Stimulated activated effector memory CD8-positive, alpha-beta T cell treated with anti-CD3 and anti-CD28 coated beads, Interleukin-12 subunit alpha, Interleukin-12 subunit beta, amount 100 ng/mL, for 72 hours (primary cell): ENCODE data around the gene TPBGL.

Experiments
- ATAC-seq: fragments of 150-1000 bp; cut with Tn5 transposase; 2 replicates; pipeline ENCODE4 v1.10.0; 2021
- DNase-seq, 2 donors: peaks; one replicate each; pipeline ENCODE4 v3.0.0; 2021 to 2022; ENCODE audit warnings: low spot score in 2 of 2
- H3K27ac Mint-ChIP-seq: one replicate; pipeline ENCODE4 v1.8.0; 2022; ENCODE audit warnings: mild to moderate bottlenecking, mixed read lengths
- H3K36me3 Mint-ChIP-seq: one replicate; pipeline ENCODE4 v1.8.0; 2022; ENCODE audit warnings: mild to moderate bottlenecking, mixed read lengths
- H3K4me1 Mint-ChIP-seq: one replicate; pipeline ENCODE4 v1.8.0; 2022; ENCODE audit warnings: mixed read lengths
- H3K4me3 Mint-ChIP-seq: one replicate; pipeline ENCODE4 v1.8.0; 2022; ENCODE audit warnings: mild to moderate bottlenecking, mixed read lengths
- H3K9me3 Mint-ChIP-seq: one replicate; pipeline ENCODE4 v1.8.0; 2022; ENCODE audit warnings: mixed read lengths

TPBGL gene

DNA sequence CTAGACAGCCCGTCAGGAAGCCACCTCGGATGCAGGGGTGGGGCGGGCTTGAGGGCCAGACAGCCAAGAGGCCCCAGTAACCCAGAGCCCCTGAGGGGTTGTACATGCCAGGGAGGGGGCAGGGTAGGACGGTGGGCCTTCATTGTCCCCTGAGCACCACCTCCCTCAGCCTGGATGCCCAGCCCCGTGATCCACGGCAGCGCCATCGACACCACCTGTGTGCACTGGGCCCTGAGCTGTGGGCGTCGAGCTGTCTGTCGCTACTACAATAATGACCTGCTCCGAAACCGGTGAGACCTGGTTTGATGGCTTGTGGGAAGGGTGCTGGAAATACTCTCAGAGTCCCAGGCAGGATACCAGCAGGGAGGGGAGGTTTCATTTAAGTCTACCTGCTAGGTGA lies 37.4 kb upstream of the TPBGL start:
- ATAC-seq = no peak
- Mint-ChIP-seq H3K9me3 (no peaks in the 10 kb centered on the region), H3K36me3 (no peaks in the 10 kb centered on the region), H3K4me3 (no peak overlapping the region), H3K27ac (no peak overlapping the region), H3K4me1 (no peaks in the 10 kb centered on the region)
- no peak for DNase-seq

DNA sequence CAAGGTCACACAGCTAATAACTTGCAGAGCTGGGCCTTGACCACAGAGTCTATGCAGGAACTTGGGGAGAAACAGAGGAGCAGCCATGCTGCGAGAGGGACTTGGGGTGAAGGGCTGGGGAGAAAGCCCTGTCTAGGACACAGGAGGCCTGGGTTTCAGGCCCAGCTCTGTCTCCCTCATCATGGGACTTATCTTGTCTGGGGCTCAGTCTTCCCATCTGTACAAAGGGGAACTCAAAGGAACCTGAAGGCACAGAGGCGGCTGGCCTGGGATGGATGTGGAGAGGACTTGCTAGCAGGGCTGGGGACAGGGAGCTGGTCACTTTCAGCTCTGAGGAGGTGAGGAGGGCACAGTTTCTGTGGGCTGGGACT lies 36.9 kb upstream of the TPBGL start:
- ATAC-seq (no peak), DNase-seq (no peak)
- H3K36me3 Mint-ChIP-seq = no peaks in the 10 kb centered on the region
- H3K9me3 Mint-ChIP-seq = no peaks in the 10 kb centered on the region
- H3K27ac Mint-ChIP-seq = no peak overlapping the region
- no peaks in the 10 kb centered on the region for H3K4me1 Mint-ChIP-seq
- H3K4me3 Mint-ChIP-seq = no peak overlapping the region

DNA sequence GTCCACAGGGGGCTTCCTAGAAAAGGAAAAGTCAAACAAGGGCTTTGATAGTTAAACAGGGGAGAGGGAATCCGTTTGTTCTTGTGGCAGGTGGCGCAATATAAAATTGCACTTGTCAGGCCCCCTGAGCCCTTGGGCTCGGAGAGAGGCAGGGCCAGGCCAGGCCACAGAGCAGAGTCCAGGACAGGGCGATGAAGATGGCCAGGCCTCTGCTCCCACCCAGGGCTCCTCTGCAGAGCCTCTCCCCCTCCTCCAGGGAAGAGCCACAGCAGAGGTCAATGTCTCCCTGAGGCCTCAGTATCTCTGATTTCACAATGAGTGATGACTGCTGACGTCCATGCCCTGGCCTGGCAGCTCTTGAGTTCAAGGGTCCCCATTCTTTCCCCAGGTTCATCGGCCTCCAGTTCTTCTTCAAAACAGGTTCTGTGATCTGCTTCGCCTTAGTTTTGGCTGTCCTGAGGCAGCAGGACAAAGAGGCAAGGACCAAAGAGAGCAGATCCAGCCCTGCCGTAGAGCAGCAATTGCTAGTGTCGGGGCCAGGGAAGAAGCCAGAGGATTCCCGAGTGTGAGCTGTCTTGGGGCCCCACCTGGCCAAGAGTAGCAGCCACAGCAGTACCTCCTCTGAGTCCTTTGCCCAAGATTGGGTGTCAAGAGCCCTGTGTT lies 36.4 kb upstream of the TPBGL start:
- H3K36me3 Mint-ChIP-seq = no peaks in the 10 kb centered on the region
- H3K4me1 Mint-ChIP-seq = no peaks in the 10 kb centered on the region
- no peak overlapping the region for H3K4me3 Mint-ChIP-seq
- H3K9me3 Mint-ChIP-seq = no peaks in the 10 kb centered on the region
- no peak for ATAC-seq
- DNase-seq = no peak
- H3K27ac Mint-ChIP-seq = no peak overlapping the region

DNA sequence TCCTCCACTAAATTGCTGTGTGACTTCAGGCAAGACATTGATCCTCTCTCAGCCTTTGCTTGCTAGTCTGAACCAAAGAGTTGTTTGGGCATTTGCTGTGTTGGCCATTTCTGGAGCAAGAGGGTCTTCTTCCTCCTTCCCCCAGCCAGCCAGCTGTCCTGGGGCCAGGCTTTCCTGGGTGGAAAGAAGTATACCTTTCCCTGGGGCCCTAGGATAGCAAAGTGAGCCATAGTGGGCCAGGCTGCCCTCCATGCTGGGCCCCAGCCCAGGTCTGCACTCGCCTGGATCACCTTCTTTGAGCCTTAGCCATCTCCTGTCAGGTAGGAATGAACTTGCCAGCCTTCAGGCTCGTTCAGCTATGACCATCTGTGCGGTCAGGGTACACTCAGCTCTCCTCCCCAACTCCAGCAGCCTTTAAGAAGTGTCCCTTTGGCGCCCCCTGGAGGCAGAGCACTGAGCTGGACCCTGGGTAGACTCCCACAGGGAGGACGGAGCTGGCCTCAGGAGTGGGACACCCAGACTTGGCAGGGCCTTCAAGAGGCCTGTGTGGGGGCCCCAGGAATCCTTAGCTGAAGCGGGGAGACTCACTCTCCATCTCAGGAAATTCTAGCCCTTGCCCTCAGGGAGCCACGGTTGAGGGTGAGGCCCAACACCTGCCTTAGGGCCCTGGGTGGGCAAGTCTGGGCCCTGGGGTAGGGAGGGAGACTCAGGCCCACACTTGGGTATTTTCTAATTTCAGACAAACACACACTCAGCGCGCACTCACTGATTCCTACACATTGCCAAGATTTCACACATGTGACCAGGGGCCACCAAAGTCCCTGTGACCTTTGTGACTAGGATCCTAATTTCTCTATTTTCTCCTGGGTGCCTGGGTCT lies 35.6 kb upstream of the TPBGL start:
- Mint-ChIP-seq H3K9me3 (no peaks in the 10 kb centered on the region), H3K27ac (no peak overlapping the region), H3K4me1 (no peaks in the 10 kb centered on the region), H3K4me3 (no peak overlapping the region), H3K36me3 (no peaks in the 10 kb centered on the region)
- DNase-seq (peak; percentile 88 to 94), ATAC-seq (peak; percentile 95)

DNA sequence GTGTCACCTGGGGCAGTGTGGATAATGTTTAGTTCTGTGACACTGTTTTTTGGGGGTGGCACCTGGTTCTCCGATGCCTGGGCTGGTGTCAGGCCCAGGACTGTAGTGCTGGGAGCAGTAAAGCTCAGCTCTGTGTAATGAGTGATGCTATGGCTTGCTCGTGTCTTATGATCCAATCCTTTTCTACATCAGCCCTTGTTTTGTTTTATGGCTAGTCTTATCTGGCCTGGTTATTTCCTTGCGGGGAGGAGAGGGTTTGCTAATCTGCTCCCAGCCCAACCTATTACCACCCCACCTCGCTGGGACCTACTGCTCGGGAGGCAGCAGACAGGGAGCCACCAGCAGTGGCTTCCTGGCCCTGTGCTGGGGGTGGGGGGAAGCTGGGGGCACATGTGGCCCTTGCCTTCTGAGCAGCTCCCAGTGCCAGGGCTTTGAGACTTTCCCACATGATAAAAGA lies 35.0 kb upstream of the TPBGL start:
- H3K9me3 Mint-ChIP-seq = no peaks in the 10 kb centered on the region

DNA sequence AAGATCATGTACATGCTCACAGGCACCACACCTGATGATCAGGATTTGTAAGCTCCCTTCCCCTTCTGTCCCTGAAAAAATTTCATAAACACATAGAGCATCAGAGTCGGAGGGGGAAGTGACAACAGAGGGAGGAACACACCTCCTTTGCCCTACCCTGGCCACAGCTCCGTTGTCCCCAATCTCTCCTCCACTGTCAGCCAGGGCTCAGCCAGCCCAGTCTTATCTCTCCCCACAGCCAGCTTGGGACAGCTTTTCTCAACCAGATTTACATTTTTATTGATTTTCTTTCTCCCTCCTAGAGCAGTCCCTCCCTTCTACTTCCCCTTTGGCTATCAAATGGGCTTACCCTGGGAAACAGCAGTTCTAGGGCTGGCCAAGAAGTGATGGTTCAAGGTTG lies 32.1 kb upstream of the TPBGL start:
- Mint-ChIP-seq H3K27ac (no peak overlapping the region), H3K4me3 (no peak overlapping the region), H3K4me1 (no peaks in the 10 kb centered on the region), H3K9me3 (no peaks in the 10 kb centered on the region), H3K36me3 (no peaks in the 10 kb centered on the region)
- ATAC-seq (no peak), DNase-seq (no peak)

More for the DNA sequence above, 35.0 kb upstream of the TPBGL start:
- no peak for ATAC-seq
- H3K4me3 Mint-ChIP-seq = no peak overlapping the region
- H3K36me3 Mint-ChIP-seq = no peaks in the 10 kb centered on the region
- no peak overlapping the region for H3K27ac Mint-ChIP-seq
- no peak for DNase-seq
- H3K4me1 Mint-ChIP-seq = no peaks in the 10 kb centered on the region

DNA sequence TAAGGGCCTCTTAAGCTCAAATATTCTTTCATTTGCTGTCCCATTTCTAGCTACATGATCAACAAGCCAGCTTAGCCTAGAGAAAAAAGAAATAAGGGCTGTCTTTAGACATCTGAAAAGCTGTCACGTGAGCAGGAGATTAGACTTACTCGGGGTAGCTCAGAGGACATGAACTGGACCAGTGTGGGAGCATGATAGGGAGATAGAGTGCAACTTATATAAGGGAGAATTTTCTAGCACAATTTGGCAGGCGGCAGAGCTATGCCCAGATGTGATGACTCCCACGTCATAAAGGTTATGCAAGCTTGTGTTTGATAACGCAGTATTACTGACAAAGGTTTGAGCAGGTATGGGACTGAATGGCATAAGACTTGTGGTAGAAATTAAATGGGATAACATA lies 28.2 kb upstream of the TPBGL start:
- Mint-ChIP-seq H3K9me3 (no peaks in the 10 kb centered on the region), H3K4me3 (no peak overlapping the region), H3K27ac (no peak overlapping the region), H3K4me1 (no peaks in the 10 kb centered on the region), H3K36me3 (no peaks in the 10 kb centered on the region)
- ATAC-seq (no peak), DNase-seq (no peak)

DNA sequence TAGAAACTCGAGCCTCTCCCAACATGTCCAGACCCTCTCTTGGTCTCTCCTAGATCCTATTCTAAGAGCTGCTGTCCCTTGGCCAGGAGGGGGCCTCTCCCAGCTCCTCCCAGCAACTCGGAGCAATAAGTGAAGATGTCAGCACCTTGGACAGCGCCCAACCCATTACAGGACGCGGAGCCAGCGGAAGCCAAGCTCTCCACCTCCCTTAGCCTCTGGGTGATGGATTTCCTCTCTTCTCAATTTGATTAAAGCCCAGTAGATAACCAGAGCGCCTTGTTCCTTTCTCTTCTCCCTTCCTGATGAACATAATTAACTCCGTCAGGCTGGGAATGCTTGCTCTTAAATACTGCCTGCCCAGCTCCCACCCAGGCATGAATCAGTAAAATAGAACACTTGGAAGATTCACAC lies 26.2 kb upstream of the TPBGL start:
- ATAC-seq = peak; percentile 66
- H3K4me1 Mint-ChIP-seq = no peaks in the 10 kb centered on the region
- H3K9me3 Mint-ChIP-seq = no peaks in the 10 kb centered on the region
- no peak overlapping the region for H3K4me3 Mint-ChIP-seq
- DNase-seq = peak; percentile 63 to 83
- H3K27ac Mint-ChIP-seq = no peak overlapping the region
- no peaks in the 10 kb centered on the region for H3K36me3 Mint-ChIP-seq

DNA sequence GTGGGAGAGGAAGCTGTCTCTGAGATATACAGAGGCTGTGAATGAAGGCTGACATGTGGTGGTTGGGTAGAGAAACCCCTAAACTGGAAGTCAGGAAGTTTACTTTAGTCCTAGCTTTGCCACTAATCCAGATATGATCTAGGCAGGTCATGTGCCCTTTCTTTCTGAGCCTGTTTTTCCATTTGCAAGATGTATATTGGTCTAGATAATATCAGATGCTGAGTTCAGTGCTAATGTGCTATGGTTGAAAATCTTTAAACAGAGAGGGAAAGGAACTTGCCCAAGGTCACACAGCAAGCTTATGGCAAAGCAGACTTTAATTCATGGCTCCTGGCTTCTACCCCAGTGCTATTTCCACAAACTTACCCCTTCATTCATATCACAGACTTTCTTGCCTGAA lies 25.7 kb upstream of the TPBGL start:
- no peaks in the 10 kb centered on the region for H3K9me3 Mint-ChIP-seq
- ATAC-seq = no peak
- DNase-seq = no peak
- no peaks in the 10 kb centered on the region for H3K36me3 Mint-ChIP-seq
- no peaks in the 10 kb centered on the region for H3K4me1 Mint-ChIP-seq
- no peak overlapping the region for H3K27ac Mint-ChIP-seq
- no peak overlapping the region for H3K4me3 Mint-ChIP-seq

DNA sequence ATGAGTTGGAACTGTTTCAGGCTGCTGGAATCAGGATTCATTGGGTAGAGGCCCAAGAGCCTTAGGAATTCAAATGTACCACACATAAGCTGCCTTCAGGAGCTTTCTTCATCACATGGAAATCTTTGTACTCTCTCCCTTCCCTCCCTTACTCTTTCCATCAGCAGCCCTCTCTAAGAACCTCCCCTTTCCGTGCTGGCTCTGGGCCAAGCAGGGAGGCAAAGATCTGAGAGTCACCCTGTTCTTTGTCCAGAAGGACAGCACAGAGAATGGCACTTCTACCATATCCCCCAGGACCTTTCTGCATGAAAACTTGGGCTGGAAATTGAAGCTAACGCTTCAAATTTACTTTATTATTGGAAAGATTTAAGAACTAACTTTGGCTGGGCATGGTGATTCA lies 20.7 kb upstream of the TPBGL start:
- H3K4me1 Mint-ChIP-seq = no peaks in the 10 kb centered on the region
- no peaks in the 10 kb centered on the region for H3K36me3 Mint-ChIP-seq
- no peak for DNase-seq
- no peaks in the 10 kb centered on the region for H3K9me3 Mint-ChIP-seq
- no peak overlapping the region for H3K4me3 Mint-ChIP-seq
- no peak overlapping the region for H3K27ac Mint-ChIP-seq
- no peak for ATAC-seq

DNA sequence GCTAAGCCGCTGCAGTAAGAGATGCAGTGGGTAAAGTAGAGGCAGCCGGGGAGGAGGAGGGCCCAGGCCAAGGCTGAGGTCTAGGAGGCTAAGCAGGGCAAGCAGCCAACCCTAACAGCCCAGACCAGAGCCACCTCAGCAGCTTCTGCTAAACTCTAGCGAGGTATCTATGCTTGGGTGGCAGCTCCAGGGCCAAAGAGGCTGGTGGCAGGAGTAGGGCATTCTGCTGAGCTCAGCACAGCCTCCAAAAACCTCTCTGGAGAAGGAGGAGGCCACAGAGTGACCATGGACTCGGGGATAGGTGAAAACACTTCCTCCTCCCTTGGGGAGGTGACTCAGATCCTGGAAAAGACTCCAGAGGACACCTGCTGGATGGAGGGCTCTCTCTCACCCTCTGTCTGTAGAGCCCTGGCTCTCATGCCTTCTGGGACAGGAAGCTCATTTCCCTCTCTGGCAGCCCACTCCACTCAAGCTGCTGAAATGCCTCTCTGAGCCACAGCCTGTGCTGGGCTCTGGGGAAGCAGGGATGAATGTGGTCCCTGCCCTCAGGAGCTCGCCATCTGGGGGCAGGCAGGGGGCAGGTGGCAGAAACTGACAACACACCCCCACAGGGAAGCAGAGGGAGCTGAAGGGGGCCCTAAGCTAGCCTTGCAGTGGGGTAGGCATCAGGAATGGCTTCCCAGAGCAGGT lies 16.5 kb upstream of the TPBGL start:
- Mint-ChIP-seq H3K9me3 (no peaks in the 10 kb centered on the region), H3K27ac (no peak overlapping the region), H3K4me1 (no peaks in the 10 kb centered on the region), H3K36me3 (no peaks in the 10 kb centered on the region), H3K4me3 (no peak overlapping the region)
- DNase-seq = no peak
- ATAC-seq = peak; percentile 34

DNA sequence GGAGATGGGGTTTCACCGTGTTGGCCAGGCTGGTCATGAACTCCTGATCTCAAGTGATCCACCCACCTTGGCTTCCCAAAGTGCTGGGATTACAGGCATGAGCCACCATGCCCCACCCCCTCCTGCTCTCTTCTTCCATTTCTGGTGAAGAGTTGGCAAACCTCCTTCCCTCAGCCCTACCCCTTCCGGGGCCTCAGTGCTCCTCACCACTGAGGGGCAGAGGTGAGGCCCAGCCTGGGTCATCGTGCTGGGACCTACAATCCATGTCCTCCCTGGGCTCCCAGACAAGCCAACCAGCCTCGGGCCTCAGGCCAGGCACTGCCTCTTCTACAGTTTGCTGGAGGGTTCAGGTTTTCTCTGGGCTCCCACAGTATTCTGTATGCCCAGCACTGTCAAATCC lies 14.8 kb upstream of the TPBGL start:
- no peaks in the 10 kb centered on the region for H3K4me1 Mint-ChIP-seq
- DNase-seq = no peak
- no peak overlapping the region for H3K4me3 Mint-ChIP-seq

DNA sequence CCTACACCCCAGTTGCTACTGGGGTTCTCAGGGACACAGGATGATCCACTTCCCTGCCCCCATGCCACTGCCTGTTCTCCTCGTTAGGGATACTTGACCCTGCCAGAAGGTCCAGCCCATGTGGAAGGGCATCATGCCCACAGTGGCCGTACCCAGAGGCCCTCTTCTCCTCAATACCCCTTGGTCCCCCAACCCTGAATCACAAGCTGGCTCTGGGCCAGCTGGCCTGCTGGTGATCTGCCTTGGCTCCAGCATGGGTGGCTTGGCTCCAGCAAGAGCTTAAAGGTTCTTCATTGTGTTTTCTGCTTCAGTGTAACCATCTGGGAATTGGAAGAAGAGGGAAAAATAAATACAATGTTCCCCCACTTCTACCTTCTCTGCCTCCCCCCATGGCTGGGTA lies 11.1 kb upstream of the TPBGL start:
- DNase-seq (no peak), ATAC-seq (no peak)
- Mint-ChIP-seq H3K9me3 (peaks cover 5% of the 10 kb centered on the region), H3K4me3 (no peak overlapping the region), H3K27ac (no peak overlapping the region), H3K4me1 (no peaks in the 10 kb centered on the region), H3K36me3 (no peaks in the 10 kb centered on the region)

More for the DNA sequence above, 14.8 kb upstream of the TPBGL start:
- no peak for ATAC-seq
- Mint-ChIP-seq H3K9me3 (no peaks in the 10 kb centered on the region), H3K27ac (no peak overlapping the region), H3K36me3 (no peaks in the 10 kb centered on the region)

DNA sequence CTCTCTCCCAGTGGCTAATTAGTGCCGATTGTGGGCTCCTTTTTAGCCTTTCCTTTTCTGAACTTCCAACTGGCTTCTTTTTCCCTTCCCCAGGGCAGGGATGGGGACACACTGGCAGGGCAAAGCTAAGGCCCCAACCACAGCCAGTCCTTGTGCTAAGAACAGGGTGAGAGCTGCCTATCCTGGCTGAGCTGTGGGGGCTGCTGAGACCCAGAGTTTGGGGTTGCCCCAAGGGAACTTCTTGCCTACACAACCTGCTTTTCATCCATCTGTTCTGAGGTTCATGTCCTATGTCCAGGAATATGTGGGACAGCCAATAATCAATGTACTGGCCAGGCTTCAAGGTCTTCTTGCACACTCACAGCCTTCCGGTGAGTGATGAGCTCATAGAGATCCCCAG lies 10.0 kb upstream of the TPBGL start:
- no peak overlapping the region for H3K27ac Mint-ChIP-seq
- peaks cover 5% of the 10 kb centered on the region for H3K9me3 Mint-ChIP-seq
- H3K4me3 Mint-ChIP-seq = no peak overlapping the region
- ATAC-seq (no peak), DNase-seq (no peak)
- H3K36me3 Mint-ChIP-seq = no peaks in the 10 kb centered on the region
- no peaks in the 10 kb centered on the region for H3K4me1 Mint-ChIP-seq

DNA sequence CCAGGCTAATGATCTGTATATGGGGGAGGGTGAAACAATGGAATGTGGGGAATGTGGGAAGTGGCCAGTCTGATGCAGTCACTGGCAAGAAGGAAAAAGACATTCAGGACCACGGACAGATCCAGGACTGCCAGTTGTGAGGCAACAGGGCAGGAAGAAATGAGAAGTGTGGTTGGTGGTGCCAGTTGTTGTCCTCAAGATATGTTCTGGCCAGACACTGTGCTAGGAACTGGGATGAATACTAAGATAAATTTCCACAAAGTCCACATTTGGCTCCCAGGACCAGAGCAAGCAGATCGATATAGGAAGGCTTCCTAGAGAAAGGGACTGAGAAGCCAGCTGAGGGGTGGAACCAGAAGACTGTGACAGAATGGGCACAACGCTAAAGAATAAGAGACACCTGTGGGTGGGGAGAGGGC lies 6.8 kb upstream of the TPBGL start:
- no peak for ATAC-seq
- peaks cover 5% of the 10 kb centered on the region for H3K9me3 Mint-ChIP-seq
- H3K36me3 Mint-ChIP-seq = no peaks in the 10 kb centered on the region
- H3K4me1 Mint-ChIP-seq = no peaks in the 10 kb centered on the region
- DNase-seq = no peak
- no peak overlapping the region for H3K27ac Mint-ChIP-seq
- H3K4me3 Mint-ChIP-seq = no peak overlapping the region

DNA sequence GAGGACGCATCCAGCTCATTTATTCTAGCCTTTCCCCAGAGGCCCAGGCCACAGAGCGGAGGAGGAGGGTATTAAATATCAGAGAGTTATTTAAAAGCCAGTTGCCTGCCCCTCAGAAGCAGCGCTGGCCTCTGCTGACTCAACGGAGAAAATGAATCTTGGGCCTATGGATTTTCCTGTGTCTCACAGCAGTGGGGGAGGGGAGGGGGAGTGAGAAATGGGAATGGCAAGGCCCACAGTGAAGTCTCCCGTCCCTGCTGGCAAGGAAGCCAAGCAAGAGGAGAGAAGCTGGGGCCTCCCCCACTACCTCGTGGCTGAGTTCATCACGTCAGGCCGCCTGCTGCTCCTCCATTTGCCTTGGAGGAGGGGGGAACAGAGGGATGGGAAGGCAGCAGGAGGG lies 4.5 kb upstream of the TPBGL start:
- no peak overlapping the region for H3K4me3 Mint-ChIP-seq
- no peak overlapping the region for H3K27ac Mint-ChIP-seq
- H3K9me3 Mint-ChIP-seq = peaks cover 5% of the 10 kb centered on the region
- H3K4me1 Mint-ChIP-seq = no peaks in the 10 kb centered on the region
- no peaks in the 10 kb centered on the region for H3K36me3 Mint-ChIP-seq
- DNase-seq (no peak), ATAC-seq (no peak)
